K562 (cell line): ENCODE data around the gene ZC3H8. TPM values are rescaled to one million over a fixed set of nuclear protein-coding genes. Genes with fewer than 3 reads are reported as not detected.

ENCODE experiments used
- AFF4 ChIP-seq: sonication (generic); formaldehyde crosslinking; IDR thresholded peaks from 2 replicates; pipeline ENCODE4 v1.8.0; 2023; ENCODE audit warnings: mild to moderate bottlenecking, missing genetic modification reagents
- E2F1 ChIP-seq: sonication (generic); formaldehyde crosslinking; IDR thresholded peaks from 2 replicates; pipeline ENCODE4 v1.8.1; 2023; ENCODE audit warnings: mild to moderate bottlenecking, missing genetic modification reagents, moderate library complexity
- ELF4 ChIP-seq: fragments of 450-650 bp; formaldehyde crosslinking; IDR thresholded peaks from 2 replicates; pipeline ENCODE4 v1.4.0; 2022; ENCODE audit warnings: missing genetic modification characterization
- HIVEP1 ChIP-seq: fragments of 250-450 bp; sonication (Bioruptor Pico); IDR thresholded peaks from 2 replicates; pipeline ENCODE4 v1.4.0; 2020; ENCODE audit warnings: mild to moderate bottlenecking
- MLLT1 ChIP-seq, 2 experiments: fragments of 450-650 bp; IDR thresholded peaks; 2 replicates each; pipeline ENCODE4 v1.6.1; 2016
- RHOXF2B ChIP-seq: fragments of 250-450 bp; sonication (Bioruptor Pico); conservative IDR thresholded peaks from 2 replicates; pipeline ENCODE4 v1.5.1; 2021
- SMARCA5 ChIP-seq: fragments of 450-650 bp; IDR thresholded peaks from 2 replicates; pipeline ENCODE4 v1.6.1; 2016
- SNAPC5 ChIP-seq: fragments of 250-450 bp; sonication (Bioruptor Pico); IDR thresholded peaks from 2 replicates; pipeline ENCODE4 v1.8.0; 2021; ENCODE audit warnings: moderate library complexity, mild to moderate bottlenecking, inconsistent platforms
- TFAP4 ChIP-seq: sonication (generic); formaldehyde crosslinking; IDR thresholded peaks from 2 replicates; pipeline ENCODE4 v1.8.0; 2022; ENCODE audit warnings: missing genetic modification reagents, mild to moderate bottlenecking, moderate library complexity, borderline replicate concordance
- ZBTB1 ChIP-seq: sonication (generic); formaldehyde crosslinking; IDR thresholded peaks from 2 replicates; pipeline ENCODE4 v1.8.1; 2023; ENCODE audit warnings: missing genetic modification reagents, low read depth, mild to moderate bottlenecking, borderline replicate concordance
- ZBTB2 ChIP-seq: fragments of 450-650 bp; IDR thresholded peaks from 2 replicates; pipeline ENCODE4 v1.6.1; 2016; ENCODE audit warnings: antibody characterized with exemption
- ZNF324 ChIP-seq: fragments of 250-450 bp; sonication (Bioruptor Pico); IDR thresholded peaks from 2 replicates; pipeline ENCODE4 v1.4.0; 2020; ENCODE audit warnings: mild to moderate bottlenecking
- polyA plus RNA-seq, 8 experiments: library from polyadenylated mRNA; depleted of rRNA in 4 of 8; stranded (reverse) in 5 of 8; unstranded in 3 of 8; fragments of >200 nt; fragmentation: Nextera tagmentation in 2 of 8; fragmentation: Illumina TruSeq in 1 of 8; extraction: Ambion mirVana in 2 of 8; extraction: Trizol in 1 of 8; gene quantifications; 2 replicates each; pipeline versions ENCODE4 v1.2.1 to v1.2.3, GENCODE V29; 2011 to 2014; ENCODE audit warnings: inconsistent platforms in 1 of 8, missing spikeins in 1 of 8
- total RNA-seq, 7 experiments: library from RNA; depleted of rRNA in 6 of 7; stranded (reverse); fragments of >200 nt in 6 of 7; fragmentation: Illumina TruSeq in 2 of 7; extraction: Trizol in 2 of 7; gene quantifications; 2 replicates each; pipeline versions ENCODE4 v1.2.1 to v1.2.3, GENCODE V29; 2011 to 2021; ENCODE audit warnings: low replicate concordance in 1 of 7

ZC3H8 gene
- total and polyA plus RNA-seq, 9 of the 15 experiments (the other 6 are each of a cell fraction or from before 2014, with no cell fraction given), result 11.6 to 41.5 (median 27.5) TPM

GRCh38 chr2:112242384-112242783 lies 12.5 kb downstream of the ZC3H8 start (continued):
- TF ChIP-seq AFF4 (CRISPR knock-in tag) (no peak), ELF4 (CRISPR knock-in tag) (no peak), ZNF324 (CRISPR knock-in tag) (no peak), ZBTB2 (no peak), SMARCA5 (no peak), SNAPC5 (CRISPR knock-in tag) (no peak), E2F1 (CRISPR knock-in tag) (no peak), HIVEP1 (CRISPR knock-in tag) (no peak), MLLT1 (IDR thresholded peaks at IDR 0.05) (no peak), TFAP4 (CRISPR knock-in tag) (no peak), ZBTB1 (no peak), RHOXF2B (no peak)
